GM18499 (cell line): ENCODE measurements around the gene KIF25.
"Not testable (repeated sequence)": the region's sequence is repeated elsewhere in the genome, so short reads cannot be mapped to it uniquely, and the experiment has no call there.

ENCODE experiments used
- ATAC-seq: cut with Tn5 transposase; IDR thresholded peaks from one replicate; pipeline ENCODE4 v1.9.1; 2021; ENCODE audit warnings: moderate number of reproducible peaks; ENCODE audit not compliant: insufficient read depth, unreplicated experiment

The KIF25 gene

GRCh38 chr6:168061269-168062210 is 64.1 kb downstream of the KIF25 start:
- ATAC-seq, result no peak

DNA sequence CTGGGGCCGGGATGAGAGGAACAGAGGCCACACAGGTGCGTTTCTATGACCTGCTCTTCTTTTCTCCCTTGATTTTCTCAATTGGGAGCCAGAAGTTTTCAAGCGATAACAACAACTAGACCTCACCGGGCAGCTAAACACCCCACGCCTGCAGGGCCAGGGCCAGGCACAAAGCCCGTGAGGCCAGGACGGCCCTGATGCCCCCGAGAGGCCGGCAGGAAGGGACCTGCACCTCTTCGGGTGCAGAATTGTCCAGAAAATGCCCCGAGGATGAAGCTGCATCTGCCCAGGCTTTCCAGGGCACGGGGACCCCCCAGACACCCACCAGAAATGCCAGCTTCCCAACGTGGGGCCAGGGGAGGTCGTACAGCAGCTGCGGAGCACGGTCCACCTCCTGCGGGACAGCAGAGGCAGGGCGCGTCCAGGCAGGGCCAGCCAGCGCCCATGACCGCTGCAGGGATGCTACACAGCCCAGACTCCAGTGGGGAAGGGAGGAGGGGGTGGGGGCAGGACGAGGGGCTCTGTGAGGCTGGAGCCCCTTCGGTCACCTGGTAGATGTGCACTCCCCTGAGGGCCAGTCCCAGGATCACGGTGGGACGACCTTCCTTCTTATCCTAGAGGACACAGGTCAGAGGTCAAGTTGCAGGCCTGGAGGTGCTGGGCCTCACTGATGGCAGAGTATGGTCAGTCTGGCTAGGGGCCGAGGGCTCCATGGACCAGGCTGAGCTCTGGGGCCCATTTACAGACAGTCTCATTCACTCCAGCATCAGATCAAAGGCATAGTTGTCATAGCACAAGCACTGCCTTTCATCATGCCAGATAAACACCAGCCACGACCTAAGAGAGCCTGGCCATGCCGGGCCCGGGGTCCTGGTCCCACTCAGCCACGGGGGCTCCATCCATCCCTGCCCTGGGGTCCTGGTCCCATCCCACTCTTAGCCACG is 65.1 kb downstream of the KIF25 start:
- ATAC-seq, result no peak

DNA sequence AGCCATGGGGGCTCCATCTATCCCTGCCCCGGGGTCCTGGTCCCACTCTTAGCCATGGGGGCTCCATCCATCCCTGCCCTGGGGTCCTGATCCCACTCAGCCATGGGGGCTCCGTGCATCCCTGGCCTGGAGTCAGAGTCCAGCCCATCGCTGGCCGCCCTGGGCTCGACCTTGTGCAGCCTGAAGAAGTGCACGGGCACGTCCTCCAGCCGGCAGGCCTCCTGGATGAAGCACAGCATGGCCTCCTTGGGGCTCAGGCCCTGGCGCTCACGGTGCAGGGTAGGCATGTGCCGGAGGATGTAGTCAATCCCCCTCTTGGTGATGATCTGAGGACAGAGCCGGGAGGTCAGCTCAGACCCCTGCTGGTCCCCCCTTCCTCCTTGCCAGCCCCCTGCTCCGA is 66.0 kb downstream of the KIF25 start:
- ATAC-seq, result no peak

DNA sequence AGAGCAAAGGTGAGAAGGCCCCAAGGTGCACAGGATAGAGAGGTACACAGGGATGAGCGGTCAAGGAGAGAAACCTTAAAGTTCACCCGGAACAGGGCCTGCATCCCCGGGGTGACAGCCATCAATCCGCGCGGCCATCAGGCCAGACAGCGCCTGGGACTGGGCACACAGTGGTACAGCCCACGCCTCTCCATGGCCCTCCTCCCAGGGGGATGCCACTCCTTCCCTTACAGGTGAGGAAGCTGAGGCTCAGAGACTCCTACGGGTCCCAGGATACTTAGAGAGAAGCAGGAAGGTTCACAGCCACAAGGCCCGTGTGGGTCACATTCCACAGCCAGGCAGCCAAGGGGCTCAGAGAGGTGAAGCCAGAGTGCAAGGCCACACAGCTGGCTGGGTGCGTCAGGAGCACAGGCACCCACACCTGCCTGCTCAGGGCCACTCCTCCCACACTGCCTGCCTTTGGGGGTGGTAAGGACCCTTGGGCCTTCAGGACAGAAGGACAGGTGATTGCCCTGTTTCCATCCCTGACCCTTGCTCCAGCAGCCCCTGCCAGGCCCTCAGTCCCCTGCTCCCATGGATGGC is 66.8 kb downstream of the KIF25 start:
- no peak for ATAC-seq

DNA sequence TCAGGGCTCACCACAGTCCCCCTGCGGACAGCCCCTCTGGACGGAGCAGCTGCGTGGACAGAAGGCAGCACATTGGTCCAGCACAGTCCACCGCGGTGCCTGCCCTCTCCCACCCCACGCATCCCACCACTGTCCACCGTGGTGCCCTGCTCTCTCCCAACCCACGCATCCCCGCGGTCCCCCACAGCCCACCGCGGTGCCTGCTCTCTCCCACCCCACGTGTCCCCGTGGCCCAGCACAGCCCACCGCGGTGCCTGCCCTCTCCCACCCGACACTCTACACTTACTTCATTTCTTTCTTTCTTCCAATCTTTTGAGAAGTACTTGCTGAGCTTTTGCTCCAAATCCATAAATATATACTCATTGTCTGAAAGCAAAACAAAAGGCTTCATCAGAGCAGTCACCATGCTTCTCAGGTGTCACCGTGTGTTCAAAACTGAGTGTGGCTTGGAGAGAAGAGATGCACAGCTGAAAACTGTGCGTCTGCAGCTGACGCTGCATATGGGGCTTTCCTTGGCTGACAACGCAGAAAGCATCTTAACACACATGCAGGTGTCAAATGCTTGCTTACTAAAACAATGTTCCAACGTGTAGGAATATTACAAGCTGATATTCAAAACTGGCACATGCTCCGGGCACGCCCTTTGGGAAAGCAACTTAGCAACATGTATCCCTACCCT is 69.7 kb downstream of the KIF25 start:
- no peak for ATAC-seq

DNA sequence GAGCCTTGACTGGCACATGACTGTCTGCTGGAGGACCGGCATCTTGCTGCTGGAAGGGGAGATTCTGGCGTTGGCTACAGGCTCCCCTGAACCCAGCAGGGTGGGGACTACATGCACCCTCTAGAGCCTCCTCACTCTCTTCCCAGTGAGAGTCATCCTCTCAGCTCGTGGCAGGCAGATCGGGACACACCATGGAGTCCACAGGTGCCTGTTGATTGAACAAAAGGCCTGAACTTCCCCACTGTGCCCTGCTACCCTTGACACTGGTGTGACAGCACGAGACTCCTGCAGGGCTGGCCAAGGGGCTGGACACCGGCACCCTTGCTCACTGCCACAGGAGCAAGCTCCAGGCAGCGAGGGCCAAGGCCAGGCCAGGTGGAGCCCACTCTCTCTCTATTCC is 73.3 kb downstream of the KIF25 start:
- no peak for ATAC-seq

DNA sequence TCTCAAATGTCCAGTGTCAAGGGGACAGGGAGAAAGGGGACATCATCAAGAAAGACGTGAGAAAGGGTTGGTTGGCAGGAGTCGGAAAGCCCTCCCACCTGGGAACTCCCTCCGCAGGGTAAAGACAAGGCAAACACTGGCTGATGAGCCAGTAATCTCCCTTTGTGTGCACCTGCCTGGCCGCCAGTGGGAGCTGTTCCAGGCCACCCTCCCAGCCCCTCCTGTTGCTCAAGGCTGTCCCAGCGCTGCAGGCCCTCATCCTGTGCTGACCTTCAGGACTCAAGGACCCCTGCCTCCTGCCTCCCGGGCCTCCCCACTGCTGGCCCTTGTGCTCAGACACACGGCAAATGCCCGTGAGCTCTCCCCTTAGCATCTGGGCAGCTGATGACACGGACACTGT is 74.1 kb downstream of the KIF25 start:
- ATAC-seq, result no peak

DNA sequence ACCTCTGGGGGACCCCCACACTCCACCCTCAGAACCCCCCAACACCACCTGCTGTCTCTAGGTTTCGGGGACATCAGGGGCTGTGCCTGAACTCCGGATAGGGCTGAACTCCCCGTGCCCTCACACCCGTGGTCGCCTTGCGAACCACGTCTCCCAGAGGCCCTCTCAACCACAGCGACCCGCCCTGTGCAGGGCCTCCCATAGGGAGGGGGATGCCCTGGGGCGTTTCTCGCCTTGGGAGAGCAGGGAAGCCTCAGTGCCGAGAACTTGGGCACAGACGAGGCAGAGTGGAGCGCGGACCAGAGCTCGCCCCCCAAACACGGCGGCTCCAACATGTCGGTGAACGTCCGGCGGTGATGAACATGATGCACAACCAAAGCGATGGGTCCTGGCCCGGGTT is 74.8 kb downstream of the KIF25 start:
- no peak for ATAC-seq

- ATAC-seq, result no peak
These were observed 75.3 kb downstream of the KIF25 start for GRCh38 chr6:168072730-168073129.

DNA sequence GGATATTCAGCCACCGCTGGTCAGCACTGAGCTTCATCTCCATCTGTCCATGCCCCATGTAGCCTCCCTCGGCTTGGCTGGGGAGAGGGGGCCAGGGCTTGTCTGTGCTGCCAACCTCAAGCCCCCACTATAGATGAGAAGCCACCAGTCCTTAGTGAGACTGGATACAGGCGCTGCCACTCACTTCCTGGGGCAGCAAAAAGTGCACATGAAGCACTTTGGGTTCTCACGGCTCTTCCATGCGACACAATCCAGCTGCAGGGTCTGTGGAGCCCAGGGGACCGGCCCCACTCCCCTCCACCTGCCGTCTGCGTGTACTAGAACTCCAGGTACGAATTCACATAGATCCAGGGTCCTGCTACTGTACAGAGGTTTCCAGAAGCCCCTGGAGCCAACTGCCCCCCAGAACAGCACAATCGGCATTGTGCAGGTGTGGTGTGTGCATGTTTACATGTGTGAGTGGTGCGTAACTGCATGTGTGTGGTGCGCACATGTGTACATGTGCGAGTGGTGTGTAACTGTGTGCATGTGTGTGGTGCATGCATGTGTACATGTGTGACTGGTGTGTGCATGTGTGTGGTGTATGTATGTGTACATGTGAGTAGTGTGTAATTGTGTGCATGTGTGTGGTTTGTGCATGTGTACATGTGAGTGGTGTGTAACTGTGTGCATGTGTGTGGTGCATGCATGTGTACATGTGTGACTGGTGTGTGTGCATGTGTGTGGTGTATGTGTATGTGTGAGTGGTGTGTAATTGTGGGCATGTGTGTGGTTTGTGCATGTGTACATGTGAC is 76.7 kb downstream of the KIF25 start:
- no peak for ATAC-seq

GRCh38 chr6:168075216-168075615 is 77.7 kb downstream of the KIF25 start:
- ATAC-seq, result no peak

- ATAC-seq, result no peak
These were observed 78.3 kb downstream of the KIF25 start for GRCh38 chr6:168075787-168076202.

- not testable (repeated sequence) for ATAC-seq
These were observed 79.9 kb downstream of the KIF25 start for GRCh38 chr6:168077401-168077800.

GRCh38 chr6:168078175-168078942 is 80.9 kb downstream of the KIF25 start:
- ATAC-seq, result no peak

DNA sequence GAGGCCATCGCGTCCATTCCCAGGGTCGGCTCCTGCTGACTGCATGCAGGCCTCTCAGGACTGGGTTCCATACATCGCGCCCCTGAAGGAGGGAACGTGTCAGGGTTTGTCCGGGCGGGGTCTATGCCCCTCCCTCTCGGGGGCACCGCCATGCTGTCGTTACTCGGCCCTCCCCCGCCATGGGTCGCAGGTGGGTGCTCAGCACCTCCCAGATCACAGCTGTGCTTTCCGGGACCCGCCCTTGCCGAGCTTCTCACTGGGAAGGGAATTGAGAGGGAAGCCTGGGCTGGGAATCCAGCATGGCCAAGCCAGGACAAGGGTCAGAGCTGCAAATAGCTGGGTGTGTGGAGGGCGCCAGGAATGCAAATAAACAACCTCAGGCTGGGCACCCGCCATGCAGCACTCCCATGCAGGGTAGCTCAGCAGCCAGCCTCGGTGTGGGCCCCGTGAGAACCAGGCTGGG is 81.5 kb downstream of the KIF25 start, which contains the start of gene FRMD1:
Gene FRMD1, minus strand, starts transcription at position 270 of the 463 bp plus-strand sequence. Its CDS starts 118 bp downstream, at position 152.
- ATAC-seq, result no peak

- no peak for ATAC-seq
These were observed 83.1 kb downstream of the KIF25 start for GRCh38 chr6:168080393-168081077.

DNA sequence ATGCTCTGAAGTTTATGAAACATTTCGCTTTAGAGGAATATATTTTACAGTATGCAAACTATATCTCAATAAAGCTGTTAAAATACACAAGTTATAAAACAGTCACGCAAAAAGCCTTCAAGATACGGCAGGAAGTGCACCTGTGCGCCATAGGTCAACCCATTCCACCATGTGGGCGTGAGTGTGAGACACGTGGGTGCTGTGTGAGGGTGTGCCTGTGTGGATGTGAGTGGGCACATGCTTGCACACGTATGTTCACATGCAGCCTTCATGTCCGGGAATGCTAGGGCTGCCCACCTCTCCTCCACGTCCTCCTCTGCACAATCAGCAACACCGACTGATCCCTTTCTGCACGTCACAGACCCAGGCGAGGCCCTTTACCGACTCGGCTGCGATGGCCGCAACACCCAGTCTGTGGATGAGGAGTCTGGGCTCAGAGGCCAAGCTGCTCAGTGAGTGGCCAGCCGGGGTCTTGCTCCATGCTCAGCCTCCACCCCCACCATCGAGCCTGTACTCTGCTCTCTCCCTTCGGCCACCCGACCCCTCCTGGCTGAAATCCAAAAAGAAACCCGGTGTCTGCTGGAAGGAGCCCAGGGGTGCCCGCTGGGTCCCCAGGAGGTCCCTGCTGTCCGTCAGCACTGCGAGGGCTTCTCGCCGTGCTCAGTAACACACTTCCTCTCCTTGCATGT is 84.5 kb downstream of the KIF25 start:
- no peak for ATAC-seq
